CD4-positive, alpha-beta T cell treated with Interleukin-17A for 4 hours (primary cell): ENCODE data around the gene KIF20A.
A peak's percentile ranks its signal among the peaks of the same experiment; 100 is the strongest.
"Not testable (repeated sequence)": the region's sequence is repeated elsewhere in the genome, so short reads cannot be mapped to it uniquely, and the experiment has no call there.

Experiments
- DNase-seq: peaks from one replicate; pipeline ENCODE4 v3.0.0-alpha.2; 2020; ENCODE audit warnings: mixed read lengths

Gene KIF20A

DNA sequence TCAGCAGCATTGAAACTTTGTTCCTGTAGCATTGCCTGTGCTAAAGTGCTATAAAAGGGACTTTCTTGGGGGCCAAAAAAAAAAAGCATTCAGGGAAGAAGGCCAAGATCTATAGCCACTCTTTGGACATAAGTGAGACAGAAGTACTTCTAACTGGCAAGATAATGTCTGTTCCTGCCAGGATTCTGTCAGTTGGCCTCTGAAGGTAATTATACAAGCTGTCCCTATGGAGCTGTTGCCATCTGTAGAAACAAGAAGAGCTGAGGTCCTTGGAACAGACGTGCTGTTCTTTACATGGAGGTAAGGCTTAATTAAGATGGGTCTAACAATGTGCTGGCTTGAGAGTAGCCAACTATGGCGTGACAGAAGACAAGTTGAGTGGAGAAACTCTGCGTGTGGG is 9.7 kb downstream of the KIF20A start:
- no peak for DNase-seq

DNA sequence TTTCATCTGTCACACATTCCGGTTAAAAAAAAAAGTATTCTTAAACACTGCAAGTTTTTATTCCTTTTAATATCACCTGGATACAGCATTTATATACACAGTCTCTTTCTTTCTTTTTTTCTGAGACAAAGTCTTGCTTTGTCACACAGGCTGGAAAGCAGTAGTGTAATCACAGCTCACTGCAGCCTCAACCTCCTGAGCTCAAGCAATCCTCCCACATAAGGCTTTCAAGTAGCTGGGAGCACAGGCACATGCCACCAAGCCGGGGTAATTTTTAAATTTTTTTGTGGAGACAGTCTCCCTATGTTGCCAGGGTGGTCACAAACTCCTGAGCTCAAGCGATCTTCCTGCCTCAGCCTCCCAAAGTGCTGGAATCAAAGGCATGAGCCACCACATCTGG is 13.9 kb downstream of the KIF20A start:
- DNase-seq: no peak

DNA sequence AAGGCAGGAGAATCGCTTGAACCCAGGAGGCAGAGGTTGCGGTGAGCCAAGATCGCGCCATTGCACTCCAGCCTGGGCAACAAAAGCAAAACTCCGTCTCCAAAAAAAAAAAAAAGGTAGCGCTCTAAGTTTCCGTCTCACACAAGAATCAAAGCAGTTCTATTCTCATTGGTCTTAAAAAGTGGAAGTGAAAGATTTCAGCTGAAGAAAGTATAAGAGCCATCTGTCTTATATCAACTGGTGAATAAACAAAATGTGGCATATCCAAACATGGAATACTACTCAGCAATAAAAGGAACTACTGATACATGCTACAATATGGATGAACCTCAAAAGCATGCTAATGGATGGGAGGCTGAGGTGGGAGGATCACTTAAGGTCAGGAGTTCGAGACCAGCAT is 14.9 kb downstream of the KIF20A start:
- DNase-seq: not testable (repeated sequence)

DNA sequence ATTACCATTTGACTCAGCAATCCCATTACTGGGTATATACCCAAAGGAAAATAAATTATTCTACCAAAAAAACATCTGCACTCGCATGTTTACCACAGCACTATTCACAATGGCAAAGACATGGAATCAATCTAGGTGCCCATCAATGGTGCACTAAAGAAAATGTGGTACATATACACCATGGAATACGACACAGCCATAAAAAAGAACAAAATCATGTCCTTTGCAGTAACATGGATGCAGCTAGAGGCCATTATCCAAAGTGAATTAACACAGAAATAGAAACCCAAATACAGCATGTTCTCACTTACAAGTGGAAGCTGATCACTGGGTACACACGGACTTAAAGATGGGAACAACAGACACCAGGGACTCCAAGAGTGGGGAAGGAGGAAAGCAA is 32.1 kb downstream of the KIF20A start:
- no peak for DNase-seq

DNA sequence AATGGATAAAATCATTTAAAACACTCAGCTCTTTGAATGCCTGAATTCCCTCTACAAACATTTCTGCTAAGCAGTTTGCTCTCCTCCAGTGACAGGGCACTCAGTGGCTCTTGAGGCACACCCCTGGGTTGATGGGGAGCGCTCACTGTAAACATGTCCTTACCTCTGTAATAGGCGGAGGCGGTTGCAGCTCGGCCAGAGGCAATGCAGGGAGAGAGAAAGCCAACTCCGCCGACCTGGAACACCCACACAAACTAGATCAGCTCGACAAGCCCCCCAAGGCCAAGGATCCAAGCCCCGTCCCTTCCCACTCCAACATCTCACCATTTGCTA is 33.9 kb downstream of the KIF20A start:
- DNase-seq: peak; percentile 21

DNA sequence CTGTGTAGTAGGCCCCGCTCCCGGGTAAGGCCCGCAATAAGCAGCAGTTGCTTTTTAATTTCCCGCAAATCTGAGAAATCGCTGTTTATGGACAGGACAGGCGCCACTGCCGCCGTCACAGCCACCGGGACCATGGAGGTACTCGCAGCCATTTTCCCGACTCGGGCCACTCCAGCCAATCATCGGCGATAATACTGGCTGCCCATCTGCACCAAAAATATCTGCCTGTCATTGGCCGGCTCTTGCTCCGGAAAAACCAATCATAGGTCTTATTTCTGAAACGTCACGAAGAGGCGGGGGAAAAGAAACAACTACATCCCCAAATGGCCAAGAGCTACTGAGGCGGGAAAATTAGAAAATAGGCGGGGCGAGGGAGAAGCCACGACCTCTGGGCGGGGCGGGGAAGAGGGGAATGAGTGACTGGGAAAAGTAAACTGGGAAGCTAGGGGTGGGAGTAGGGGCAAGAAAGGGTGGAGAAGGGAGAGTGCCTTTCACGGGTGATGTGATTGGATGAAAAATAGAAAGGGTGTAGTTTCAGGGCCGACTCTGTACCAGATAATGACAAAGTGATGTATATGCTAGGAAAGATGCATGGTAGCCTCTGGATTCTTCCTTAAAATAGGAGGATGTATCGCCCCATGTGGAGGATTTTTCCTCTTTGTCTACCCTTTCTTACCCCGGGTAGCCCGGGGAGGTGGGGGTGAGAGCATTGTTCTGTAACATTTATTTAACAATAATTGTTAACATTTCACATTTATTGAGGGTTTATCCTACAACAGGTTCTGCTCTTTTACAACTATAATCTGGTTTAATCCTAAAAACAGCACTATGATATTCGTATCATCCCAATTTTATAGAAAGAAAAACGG is 34.5 kb downstream of the KIF20A start, which contains the start of gene CDC23:
Gene CDC23 (minus strand): TSS at position 163 of the 869 bp plus-strand sequence. CDS start 11 bp downstream, at position 152.
- DNase-seq: peak; percentile 88

DNA sequence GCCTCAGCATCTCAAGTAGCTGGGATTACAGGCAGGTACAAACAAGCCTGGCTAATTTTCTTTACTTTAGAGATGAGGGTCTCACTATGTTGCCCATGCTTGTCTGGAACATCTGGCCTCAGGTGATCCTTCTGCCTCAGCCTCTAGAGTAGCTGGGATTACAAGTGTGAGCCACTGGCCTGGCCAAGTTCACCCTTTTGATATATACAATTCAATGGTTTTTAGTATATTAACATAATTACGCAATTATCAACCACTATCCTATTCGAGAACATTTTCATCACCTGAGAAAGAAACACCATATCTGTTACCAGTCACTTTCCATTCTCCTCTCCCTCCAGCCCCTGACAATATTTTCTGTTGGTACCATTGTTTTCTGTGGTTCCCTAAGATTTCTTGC is 37.9 kb downstream of the KIF20A start:
- DNase-seq: no peak

DNA sequence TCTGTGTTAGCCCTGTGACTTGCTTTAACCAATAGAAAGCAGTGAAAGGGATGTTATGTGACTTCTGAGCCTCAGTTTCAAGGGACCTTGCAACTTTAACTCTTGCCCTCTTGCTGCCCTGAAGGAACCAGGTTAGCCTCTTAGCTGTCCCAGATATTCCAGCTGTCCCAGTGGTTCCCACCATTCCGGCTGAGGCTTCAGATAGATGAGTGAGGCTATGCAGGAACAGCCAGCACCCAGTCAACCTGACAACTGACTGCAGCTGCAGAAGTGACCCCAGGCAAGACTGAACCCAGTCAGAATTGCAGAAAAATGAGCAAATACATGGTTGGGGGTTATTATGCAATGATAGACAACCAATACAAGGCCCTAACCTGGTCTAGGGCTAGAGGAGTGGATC is 44.6 kb downstream of the KIF20A start:
- no peak for DNase-seq

DNA sequence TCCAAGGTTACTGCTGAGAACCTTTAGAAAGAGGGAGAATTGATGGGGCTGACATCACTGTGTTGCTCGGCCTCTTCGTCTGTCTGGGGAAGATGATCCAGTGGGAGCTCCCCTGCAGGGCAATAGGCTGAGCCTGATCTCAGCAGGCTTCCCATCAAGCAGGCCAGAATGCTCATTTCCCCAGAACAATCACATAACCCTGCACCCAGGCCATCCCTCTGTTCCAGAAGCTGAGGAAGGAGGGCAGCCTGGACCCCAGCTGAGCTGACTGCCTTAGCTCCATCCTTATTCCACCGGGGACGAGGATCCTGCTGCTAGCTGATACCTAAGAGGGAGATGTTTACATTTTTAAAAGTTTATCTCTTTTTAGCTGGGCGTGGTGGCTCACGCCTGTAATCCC is 45.8 kb downstream of the KIF20A start:
- no peak for DNase-seq

DNA sequence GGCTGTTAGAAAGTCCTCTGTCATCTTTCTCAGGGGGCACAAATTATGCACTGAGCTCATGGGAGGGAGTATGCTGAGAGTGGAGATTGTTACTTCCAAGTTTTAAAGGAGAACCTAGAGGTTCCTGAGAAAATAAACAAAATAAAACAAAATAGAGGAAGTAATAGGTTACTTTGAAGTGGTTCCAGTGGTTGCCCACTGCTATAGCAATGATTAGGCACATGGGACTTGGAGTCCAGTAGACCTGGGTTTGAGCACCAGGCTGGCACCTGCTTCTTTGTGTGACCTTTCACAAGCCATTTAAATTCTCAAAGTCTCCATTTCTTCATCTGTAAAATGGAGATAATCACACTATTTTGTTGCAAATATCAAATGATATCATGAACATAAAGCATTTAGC is 48.0 kb downstream of the KIF20A start:
- no peak for DNase-seq

DNA sequence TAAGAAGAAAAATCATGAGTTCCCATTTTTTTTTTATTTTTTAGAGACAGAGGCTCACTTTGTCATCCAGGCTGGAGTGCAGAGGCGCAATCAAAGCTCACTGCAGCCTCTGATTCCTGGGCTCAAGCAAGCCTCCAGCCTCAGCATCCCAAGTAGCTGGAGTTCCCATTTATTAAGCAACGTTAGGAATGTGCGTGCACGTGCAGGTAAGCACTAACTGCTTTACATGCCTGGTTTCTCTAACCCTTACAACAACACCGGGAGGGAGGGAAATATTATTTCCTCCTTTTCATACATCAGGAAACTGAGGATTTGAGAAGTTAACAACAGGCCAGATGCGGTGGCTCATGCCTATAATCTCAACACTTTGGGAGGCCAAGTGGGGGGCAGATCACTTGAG is 50.5 kb downstream of the KIF20A start:
- DNase-seq: no peak

DNA sequence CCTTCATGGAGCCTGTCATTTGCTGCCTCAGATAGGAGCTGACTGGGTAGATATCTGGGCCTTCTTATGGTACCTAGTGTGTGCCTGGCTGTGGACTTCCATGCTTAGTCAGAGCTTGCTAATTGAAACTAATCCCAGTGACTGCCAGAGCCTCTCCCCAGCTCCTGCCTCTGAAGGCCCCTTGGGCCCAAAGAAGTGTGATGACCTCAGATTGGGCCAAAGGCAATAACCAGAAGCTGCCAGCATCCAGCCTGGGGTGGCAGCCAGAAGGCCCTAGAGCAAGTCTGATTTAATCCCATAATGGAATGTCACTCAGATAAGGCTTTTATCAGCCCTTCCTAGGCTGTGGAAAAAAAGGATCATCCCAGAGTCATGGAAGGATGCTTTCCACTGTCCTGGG is 51.3 kb downstream of the KIF20A start:
- DNase-seq: no peak

DNA sequence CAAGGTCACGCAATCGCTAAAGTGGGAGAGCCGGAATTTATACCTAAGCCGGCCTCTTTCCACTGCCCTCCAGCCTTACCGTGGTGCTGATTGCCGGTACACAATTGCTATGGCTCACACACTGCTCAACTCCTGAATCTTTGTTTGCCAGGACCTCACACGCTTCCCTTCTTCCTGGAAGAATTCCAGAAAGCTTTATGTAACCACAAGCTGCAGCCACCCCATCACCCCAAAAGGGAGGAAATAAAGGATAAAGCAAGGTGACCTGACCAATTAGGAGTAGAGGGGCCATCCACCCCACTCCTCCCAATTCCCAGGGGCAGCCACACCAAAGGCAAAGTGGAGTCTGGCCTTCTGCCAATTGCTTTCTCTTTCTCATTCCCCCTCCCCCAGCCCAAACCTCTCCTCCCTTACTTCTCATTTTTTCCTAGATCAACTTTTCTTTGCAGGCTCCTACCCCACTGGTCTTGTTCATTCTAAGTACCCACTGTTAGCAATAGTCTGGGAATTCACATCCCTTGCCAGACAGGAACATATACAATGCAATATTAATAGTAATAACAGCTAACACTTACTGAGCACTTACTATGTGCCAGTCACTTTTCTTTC is 52.2 kb downstream of the KIF20A start:
- no peak for DNase-seq

DNA sequence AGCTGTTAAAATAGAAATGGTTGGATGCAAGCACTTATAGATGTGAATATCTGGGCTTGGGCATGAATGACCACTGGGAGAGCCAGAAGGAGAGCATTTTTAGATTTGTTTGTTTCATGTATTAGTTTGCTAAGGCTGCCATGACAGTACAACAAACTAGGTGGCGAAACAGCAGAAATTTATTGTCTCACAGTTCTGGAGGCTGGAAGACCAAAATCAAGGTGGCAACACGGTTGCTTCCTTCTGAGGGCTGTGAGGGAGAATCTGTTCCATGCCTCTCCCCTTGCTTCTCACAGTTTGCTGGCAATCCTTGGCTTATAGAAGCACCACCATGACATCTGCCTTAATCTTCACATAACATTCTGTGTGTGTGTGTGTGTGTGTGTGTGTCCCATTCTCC is 54.4 kb downstream of the KIF20A start:
- no peak for DNase-seq

DNA sequence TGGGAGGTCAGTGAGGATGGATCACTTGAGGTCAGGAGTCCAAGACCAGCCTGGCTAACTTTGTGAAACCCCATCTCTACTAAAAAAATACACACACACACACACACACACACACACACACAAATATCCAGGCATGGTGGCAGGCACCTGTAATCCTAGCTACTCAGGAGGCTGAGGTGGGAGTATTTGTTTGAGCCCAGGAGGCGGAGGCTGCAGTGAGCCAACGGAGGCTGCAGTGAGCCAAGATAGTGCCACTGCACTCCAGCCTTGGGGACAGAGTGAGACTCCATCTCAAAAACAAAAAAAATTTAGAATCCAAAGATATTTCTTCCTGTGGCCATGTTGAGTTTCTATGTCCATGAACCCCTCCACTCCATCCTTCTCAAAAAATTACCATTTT is 55.7 kb downstream of the KIF20A start:
- DNase-seq: no peak
